HepG2 (cell line): Measurements from ENCODE around the gene MAP3K2. TPM values are rescaled to one million over a fixed set of nuclear protein-coding genes. Genes with fewer than 3 reads are reported as not detected.

ENCODE experiments used
- AKAP8 ChIP-seq: sonication (generic); formaldehyde crosslinking; IDR thresholded peaks from 2 replicates; pipeline ENCODE4 v1.5.1; 2020; ENCODE audit warnings: mild to moderate bottlenecking, missing genetic modification reagents
- GLI4 ChIP-seq: sonication (generic); formaldehyde crosslinking; IDR thresholded peaks from 2 replicates; pipeline ENCODE4 v1.5.1; 2020; ENCODE audit warnings: missing genetic modification reagents, mild to moderate bottlenecking, moderate library complexity, borderline replicate concordance
- HMG20B ChIP-seq: conservative IDR thresholded peaks from 2 replicates; pipeline ENCODE4 v1.6.1; 2016; ENCODE audit warnings: missing genetic modification reagents, missing compliant biosample characterization
- TCF12 ChIP-seq, 2 experiments: fragments of 450-650 bp in 1 of 2; sonication (generic) in 1 of 2; formaldehyde crosslinking in 1 of 2; IDR thresholded peaks; 2 replicates each; pipeline versions ENCODE4 v1.6.1 to v1.8.0; 2017 to 2022; ENCODE audit warnings: antibody characterized with exemption in 1 of 2, mild to moderate bottlenecking in 1 of 2, missing genetic modification reagents in 1 of 2, moderate library complexity in 1 of 2
- ZNF407 ChIP-seq: sonication (generic); formaldehyde crosslinking; IDR thresholded peaks from one replicate; pipeline ENCODE4 v1.5.1; 2020; ENCODE audit warnings: mild to moderate bottlenecking, missing genetic modification reagents; ENCODE audit errors: not compliant biosample characterization
- ZNF770 ChIP-seq: sonication (generic); formaldehyde crosslinking; IDR thresholded peaks from 2 replicates; pipeline ENCODE4 v1.5.0; 2020; ENCODE audit warnings: mild to moderate bottlenecking, missing genetic modification reagents
- ZNF773 ChIP-seq: sonication (generic); formaldehyde crosslinking; IDR thresholded peaks from 2 replicates; pipeline ENCODE4 v1.4.0; 2020; ENCODE audit warnings: missing genetic modification reagents, borderline replicate concordance
- polyA plus RNA-seq, 8 experiments: library from polyadenylated mRNA; depleted of rRNA in 3 of 8; stranded (reverse) in 7 of 8; unstranded in 1 of 8; fragments of >200 nt; fragmentation: Illumina TruSeq in 4 of 8; extraction: Trizol in 4 of 8; gene quantifications; 2 replicates each; pipeline versions ENCODE4 v1.2.1 to v1.2.3, GENCODE V29; 2011 to 2016; ENCODE audit warnings: low read depth in 4 of 8, missing spikeins in 1 of 8, mixed read lengths in 1 of 8; ENCODE audit not compliant: insufficient read depth in 1 of 8
- total RNA-seq, 5 experiments: library from RNA; depleted of rRNA; stranded (reverse); fragments of >200 nt; fragmentation: Illumina TruSeq; extraction: Trizol; gene quantifications; 2 replicates each; pipeline ENCODE4 v1.2.3, GENCODE V29; 2016; ENCODE audit warnings: low read depth in 1 of 5

Gene MAP3K2
- total and polyA plus RNA-seq, 2 of the 13 experiments (the other 11 are each of a cell fraction or from before 2014, with no cell fraction given) = 12.2 to 37.2 TPM

- TF ChIP-seq HMG20B (CRISPR knock-in tag) (0 out of 2 replicates have a peak, but pooled peaks have one; percentile 14), ZNF407 (CRISPR knock-in tag) (peak; percentile 72), GLI4 (CRISPR knock-in tag) (peak; percentile 56; the same call in 1 of the 2 replicates), AKAP8 (CRISPR knock-in tag) (0 out of 2 replicates have a peak, but pooled peaks have one; percentile 55), ZNF770 (CRISPR knock-in tag) (0 out of 2 replicates have a peak, but pooled peaks have one; percentile 8), ZNF773 (CRISPR knock-in tag) (peak; percentile 70; the same call in 1 of the 2 replicates), TCF12 (IDR thresholded peaks at IDR 0.05) (no peak), TCF12 (CRISPR knock-in tag; IDR thresholded peaks at IDR 0.05) (peak; percentile 16)
Observed at GRCh38 chr2:127387655-127388422, at the start of gene MAP3K2 (continued).
